ENCODE measurements around the gene EFNA4. TPM values are rescaled to one million over a fixed set of nuclear protein-coding genes. Genes with fewer than 3 reads are reported as not detected.

EFNA4 gene
- total RNA-seq, 1 experiment from 2014 or later, result 8.0 TPM

DNA sequence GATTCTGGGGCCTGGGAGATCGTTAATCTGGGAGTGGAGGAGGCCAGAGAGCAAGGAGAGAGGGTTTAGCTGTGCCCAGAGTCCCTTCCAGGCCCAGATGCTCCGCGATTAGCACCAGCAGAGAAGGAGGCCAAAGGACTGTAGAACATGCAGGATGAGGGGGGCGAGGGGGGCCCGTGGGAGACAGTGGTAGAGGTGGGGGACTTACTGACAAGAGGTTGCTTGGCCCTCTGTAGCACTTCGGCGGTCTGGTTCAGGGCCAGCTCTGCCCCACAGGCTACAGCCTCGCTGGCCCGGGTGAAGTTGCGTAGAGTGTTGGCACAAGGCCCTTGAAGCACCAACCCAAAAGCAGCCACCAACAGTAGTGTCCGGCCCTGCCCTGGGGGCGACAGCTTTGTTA is 30.7 kb upstream of the EFNA4 start:
- Histone ChIP-seq H3K27me3 (ENCODE audit: control insufficient read depth, insufficient read depth, low read length) (no peaks in the 10 kb centered on the region), H3K4me3 (ENCODE audit: low read depth in 2 of 2, low read length in 2 of 2) (no peak overlapping the region), H3K27ac (ENCODE audit: low read length) (no peak overlapping the region), H3K36me3 (ENCODE audit: control insufficient read depth, insufficient read depth, low read length) (no peaks in the 10 kb centered on the region), H3K4me1 (ENCODE audit: control insufficient read depth, insufficient read depth, low read length) (no peaks in the 10 kb centered on the region), H3K9me3 (ENCODE audit: control insufficient read depth, insufficient read depth, low read depth, low read length) (no peaks in the 10 kb centered on the region)
- TF ChIP-seq SIN3A (IDR thresholded peaks at IDR 0.05; ENCODE audit: borderline replicate concordance, insufficient read depth, low read depth, low read length) (no peak), TCF7L2 (IDR thresholded peaks at IDR 0.05; ENCODE audit: low read depth, low read length) (no peak), POLR2AphosphoS5 (IDR thresholded peaks at IDR 0.05; ENCODE audit: low read depth, low read length) (no peak)
- TF ChIP-seq, protein P1, sequence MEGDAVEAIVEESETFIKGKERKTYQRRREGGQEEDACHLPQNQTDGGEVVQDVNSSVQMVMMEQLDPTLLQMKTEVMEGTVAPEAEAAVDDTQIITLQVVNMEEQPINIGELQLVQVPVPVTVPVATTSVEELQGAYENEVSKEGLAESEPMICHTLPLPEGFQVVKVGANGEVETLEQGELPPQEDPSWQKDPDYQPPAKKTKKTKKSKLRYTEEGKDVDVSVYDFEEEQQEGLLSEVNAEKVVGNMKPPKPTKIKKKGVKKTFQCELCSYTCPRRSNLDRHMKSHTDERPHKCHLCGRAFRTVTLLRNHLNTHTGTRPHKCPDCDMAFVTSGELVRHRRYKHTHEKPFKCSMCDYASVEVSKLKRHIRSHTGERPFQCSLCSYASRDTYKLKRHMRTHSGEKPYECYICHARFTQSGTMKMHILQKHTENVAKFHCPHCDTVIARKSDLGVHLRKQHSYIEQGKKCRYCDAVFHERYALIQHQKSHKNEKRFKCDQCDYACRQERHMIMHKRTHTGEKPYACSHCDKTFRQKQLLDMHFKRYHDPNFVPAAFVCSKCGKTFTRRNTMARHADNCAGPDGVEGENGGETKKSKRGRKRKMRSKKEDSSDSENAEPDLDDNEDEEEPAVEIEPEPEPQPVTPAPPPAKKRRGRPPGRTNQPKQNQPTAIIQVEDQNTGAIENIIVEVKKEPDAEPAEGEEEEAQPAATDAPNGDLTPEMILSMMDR (IDR thresholded peaks at IDR 0.05), result no peak
- TF ChIP-seq, protein P2, sequence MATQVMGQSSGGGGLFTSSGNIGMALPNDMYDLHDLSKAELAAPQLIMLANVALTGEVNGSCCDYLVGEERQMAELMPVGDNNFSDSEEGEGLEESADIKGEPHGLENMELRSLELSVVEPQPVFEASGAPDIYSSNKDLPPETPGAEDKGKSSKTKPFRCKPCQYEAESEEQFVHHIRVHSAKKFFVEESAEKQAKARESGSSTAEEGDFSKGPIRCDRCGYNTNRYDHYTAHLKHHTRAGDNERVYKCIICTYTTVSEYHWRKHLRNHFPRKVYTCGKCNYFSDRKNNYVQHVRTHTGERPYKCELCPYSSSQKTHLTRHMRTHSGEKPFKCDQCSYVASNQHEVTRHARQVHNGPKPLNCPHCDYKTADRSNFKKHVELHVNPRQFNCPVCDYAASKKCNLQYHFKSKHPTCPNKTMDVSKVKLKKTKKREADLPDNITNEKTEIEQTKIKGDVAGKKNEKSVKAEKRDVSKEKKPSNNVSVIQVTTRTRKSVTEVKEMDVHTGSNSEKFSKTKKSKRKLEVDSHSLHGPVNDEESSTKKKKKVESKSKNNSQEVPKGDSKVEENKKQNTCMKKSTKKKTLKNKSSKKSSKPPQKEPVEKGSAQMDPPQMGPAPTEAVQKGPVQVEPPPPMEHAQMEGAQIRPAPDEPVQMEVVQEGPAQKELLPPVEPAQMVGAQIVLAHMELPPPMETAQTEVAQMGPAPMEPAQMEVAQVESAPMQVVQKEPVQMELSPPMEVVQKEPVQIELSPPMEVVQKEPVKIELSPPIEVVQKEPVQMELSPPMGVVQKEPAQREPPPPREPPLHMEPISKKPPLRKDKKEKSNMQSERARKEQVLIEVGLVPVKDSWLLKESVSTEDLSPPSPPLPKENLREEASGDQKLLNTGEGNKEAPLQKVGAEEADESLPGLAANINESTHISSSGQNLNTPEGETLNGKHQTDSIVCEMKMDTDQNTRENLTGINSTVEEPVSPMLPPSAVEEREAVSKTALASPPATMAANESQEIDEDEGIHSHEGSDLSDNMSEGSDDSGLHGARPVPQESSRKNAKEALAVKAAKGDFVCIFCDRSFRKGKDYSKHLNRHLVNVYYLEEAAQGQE (IDR thresholded peaks at IDR 0.05; ENCODE audit: insufficient read depth in 1 of 2, low read depth in 2 of 2, low read length in 1 of 2), result no peak
- no peak for DNase-seq (ENCODE audit: low read depth, low spot score)
- in situ Hi-C loops (cut with HindIII; ENCODE audit: low pct_unique_long_range_greater_than_20kb, low sequenced_read_pairs), result no loop called here
- intact Hi-C loops (cut with micrococcal nuclease; ENCODE audit: unreplicated experiment), result no loop called here
- no peak for ATAC-seq
- no TSS peak for BruUV-seq (replicated peaks)
- CTCF ChIA-PET, result no interaction called here
- POLR2A ChIA-PET, result interaction anchor here (0.5 kb wide), 1 partner anchor 59 kb away, joined by 15 read pairs; no protein-coding TSS in a partner anchor

DNA sequence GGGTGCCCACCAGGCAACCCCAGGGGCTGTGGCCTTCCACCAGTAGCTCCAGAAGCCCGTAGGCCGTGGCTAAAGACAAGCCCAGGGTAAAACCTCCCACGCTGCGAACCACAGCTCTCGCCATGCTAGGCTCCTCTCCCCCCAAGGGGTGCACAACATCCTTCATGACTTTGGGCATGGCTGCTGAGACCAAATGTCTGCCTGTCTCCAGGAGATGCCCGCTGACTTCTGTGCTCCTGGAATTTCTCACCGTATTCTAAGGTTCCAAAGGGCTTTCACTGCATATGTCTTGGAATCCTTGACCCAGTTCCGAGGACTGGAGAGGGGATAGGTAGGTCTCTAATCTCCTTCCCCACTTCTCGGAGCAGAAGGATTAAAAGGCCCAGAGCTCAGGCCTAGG is 30.0 kb upstream of the EFNA4 start, which contains the start of the genes DCST1 and DCST2:
Gene DCST1 (plus strand): TSS at position 301 of the 400 bp plus-strand sequence. CDS start 213 bp downstream, outside the sequence.
Gene DCST2 (minus strand): TSS at position 258 of the 400 bp plus-strand sequence. CDS start 80 bp downstream, at position 178.
- no peak for DNase-seq (ENCODE audit: low read depth, low spot score)
- ATAC-seq, result no peak
- BruUV-seq (replicated peaks), result no TSS peak
- in situ Hi-C loops (cut with HindIII; ENCODE audit: low pct_unique_long_range_greater_than_20kb, low sequenced_read_pairs), result no loop called here
- POLR2A ChIA-PET, result no interaction called here
- Histone ChIP-seq H3K36me3 (ENCODE audit: control insufficient read depth, insufficient read depth, low read length) (no peaks in the 10 kb centered on the region), H3K27me3 (ENCODE audit: control insufficient read depth, insufficient read depth, low read length) (no peaks in the 10 kb centered on the region), H3K27ac (ENCODE audit: low read length) (no peak within 1 kb of the TSS), H3K9me3 (ENCODE audit: control insufficient read depth, insufficient read depth, low read depth, low read length) (no peaks in the 10 kb centered on the region), H3K4me1 (ENCODE audit: control insufficient read depth, insufficient read depth, low read length) (no peaks in the 10 kb centered on the region), H3K4me3 (ENCODE audit: low read depth in 2 of 2, low read length in 2 of 2) (no peak within 1 kb of the TSS)
- intact Hi-C loops (cut with micrococcal nuclease; ENCODE audit: unreplicated experiment), result no loop called here
- CTCF ChIA-PET, result no interaction called here
- no peak for TF ChIP-seq POLR2AphosphoS5 (IDR thresholded peaks at IDR 0.05; ENCODE audit: low read depth, low read length)
